Measurements from ENCODE around the gene NTNG2.

DNA sequence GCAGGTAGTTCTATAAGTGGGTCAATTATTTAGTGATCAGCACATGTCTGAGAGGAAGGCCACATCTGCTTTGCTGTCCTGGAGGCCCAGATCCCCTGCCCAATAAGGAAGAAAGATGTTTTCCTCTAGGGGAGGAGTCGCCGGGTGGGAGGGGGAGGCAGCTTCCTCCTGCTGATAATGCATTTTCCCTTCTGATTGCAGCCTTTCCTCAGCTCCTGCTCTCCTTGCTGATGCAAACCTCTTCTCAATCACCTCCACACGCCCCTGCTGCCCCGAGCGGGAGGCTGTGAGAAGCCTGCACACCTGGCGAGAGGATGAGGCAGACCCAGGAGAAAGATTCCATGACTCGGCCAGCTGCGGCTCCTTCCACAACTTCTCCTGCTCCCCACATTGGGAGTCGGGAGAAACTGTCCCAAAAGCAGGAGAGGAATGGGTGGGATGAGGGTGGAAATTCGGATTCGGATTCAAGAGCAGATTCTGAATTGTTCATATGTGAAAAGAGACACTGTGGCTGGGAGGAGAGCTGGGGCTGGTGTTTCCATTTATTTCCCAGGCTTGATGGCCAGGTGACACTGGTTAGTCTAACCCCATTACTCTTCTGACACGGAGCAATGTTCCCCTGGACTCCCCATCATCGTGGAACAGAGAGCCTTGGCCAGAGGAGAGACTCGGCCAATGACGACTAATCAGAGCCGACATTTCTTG, 6.8 kb upstream of the NTNG2 start:
- TF ChIP-seq BACH1 (IDR thresholded peaks at IDR 0.05; ENCODE audit: borderline replicate concordance) (no peak), TAF1 (IDR thresholded peaks at IDR 0.05; ENCODE audit: borderline replicate concordance, low read depth, low read length) (no peak), JUNB (IDR thresholded peaks at IDR 0.05) (no peak), MXI1 (IDR thresholded peaks at IDR 0.05; ENCODE audit: low read depth, low read length) (no peak), POLR2A (IDR thresholded peaks at IDR 0.05; ENCODE audit: low read depth, low read length) (no peak), EZH2 (IDR thresholded peaks at IDR 0.05; ENCODE audit: borderline replicate concordance, control insufficient read depth, low read depth, low read length) (no peak)
- TF ChIP-seq, protein P1, sequence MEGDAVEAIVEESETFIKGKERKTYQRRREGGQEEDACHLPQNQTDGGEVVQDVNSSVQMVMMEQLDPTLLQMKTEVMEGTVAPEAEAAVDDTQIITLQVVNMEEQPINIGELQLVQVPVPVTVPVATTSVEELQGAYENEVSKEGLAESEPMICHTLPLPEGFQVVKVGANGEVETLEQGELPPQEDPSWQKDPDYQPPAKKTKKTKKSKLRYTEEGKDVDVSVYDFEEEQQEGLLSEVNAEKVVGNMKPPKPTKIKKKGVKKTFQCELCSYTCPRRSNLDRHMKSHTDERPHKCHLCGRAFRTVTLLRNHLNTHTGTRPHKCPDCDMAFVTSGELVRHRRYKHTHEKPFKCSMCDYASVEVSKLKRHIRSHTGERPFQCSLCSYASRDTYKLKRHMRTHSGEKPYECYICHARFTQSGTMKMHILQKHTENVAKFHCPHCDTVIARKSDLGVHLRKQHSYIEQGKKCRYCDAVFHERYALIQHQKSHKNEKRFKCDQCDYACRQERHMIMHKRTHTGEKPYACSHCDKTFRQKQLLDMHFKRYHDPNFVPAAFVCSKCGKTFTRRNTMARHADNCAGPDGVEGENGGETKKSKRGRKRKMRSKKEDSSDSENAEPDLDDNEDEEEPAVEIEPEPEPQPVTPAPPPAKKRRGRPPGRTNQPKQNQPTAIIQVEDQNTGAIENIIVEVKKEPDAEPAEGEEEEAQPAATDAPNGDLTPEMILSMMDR (IDR thresholded peaks at IDR 0.05 in 2 of 3, conservative IDR thresholded peaks at IDR 0.05 in 1 of 3; ENCODE audit: control insufficient read depth in 2 of 3, extremely low read depth in 1 of 3, insufficient read depth in 1 of 3, low read depth in 3 of 3, low read length in 3 of 3) = no peak
- TF ChIP-seq, protein P2, sequence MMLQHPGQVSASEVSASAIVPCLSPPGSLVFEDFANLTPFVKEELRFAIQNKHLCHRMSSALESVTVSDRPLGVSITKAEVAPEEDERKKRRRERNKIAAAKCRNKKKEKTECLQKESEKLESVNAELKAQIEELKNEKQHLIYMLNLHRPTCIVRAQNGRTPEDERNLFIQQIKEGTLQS (IDR thresholded peaks at IDR 0.05; ENCODE audit: borderline replicate concordance, extremely low read depth, low read depth, low read length) = no peak
- TF ChIP-seq, protein P3, sequence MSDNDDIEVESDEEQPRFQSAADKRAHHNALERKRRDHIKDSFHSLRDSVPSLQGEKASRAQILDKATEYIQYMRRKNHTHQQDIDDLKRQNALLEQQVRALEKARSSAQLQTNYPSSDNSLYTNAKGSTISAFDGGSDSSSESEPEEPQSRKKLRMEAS (IDR thresholded peaks at IDR 0.05; ENCODE audit: low read depth, low read length) = no peak
- TF ChIP-seq, protein P4, sequence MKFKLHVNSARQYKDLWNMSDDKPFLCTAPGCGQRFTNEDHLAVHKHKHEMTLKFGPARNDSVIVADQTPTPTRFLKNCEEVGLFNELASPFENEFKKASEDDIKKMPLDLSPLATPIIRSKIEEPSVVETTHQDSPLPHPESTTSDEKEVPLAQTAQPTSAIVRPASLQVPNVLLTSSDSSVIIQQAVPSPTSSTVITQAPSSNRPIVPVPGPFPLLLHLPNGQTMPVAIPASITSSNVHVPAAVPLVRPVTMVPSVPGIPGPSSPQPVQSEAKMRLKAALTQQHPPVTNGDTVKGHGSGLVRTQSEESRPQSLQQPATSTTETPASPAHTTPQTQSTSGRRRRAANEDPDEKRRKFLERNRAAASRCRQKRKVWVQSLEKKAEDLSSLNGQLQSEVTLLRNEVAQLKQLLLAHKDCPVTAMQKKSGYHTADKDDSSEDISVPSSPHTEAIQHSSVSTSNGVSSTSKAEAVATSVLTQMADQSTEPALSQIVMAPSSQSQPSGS (IDR thresholded peaks at IDR 0.05; ENCODE audit: low read length) = no peak
